HG02763 (cell line): ENCODE data around the gene HNF4A.

Experiments
- ATAC-seq: cut with Tn5 transposase; IDR thresholded peaks from one replicate; pipeline ENCODE4 v1.9.1; 2021; ENCODE audit warnings: mild to moderate bottlenecking, moderate library complexity; ENCODE audit not compliant: unreplicated experiment

The HNF4A gene

GRCh38 chr20:44405257-44405656, 49.8 kb downstream of the HNF4A start:
- ATAC-seq = no peak

- no peak for ATAC-seq
Measured at GRCh38 chr20:44405785-44406571, 50.5 kb downstream of the HNF4A start.

- no peak for ATAC-seq
Measured at GRCh38 chr20:44406572-44407137, 51.2 kb downstream of the HNF4A start.

GRCh38 chr20:44407402-44408184, 52.1 kb downstream of the HNF4A start:
- no peak for ATAC-seq

GRCh38 chr20:44409132-44409600, 53.7 kb downstream of the HNF4A start:
- no peak for ATAC-seq

- no peak for ATAC-seq
Measured at GRCh38 chr20:44410583-44411019, 55.1 kb downstream of the HNF4A start.

GRCh38 chr20:44411020-44411756, 55.7 kb downstream of the HNF4A start:
- no peak for ATAC-seq

GRCh38 chr20:44411757-44412401, 56.4 kb downstream of the HNF4A start:
- ATAC-seq = no peak

GRCh38 chr20:44412402-44413144, 57.1 kb downstream of the HNF4A start:
- no peak for ATAC-seq

GRCh38 chr20:44413575-44414345, 58.3 kb downstream of the HNF4A start:
- no peak for ATAC-seq

- ATAC-seq = no peak
Measured at GRCh38 chr20:44414346-44414714, 58.8 kb downstream of the HNF4A start.

GRCh38 chr20:44414808-44415207, 59.3 kb downstream of the HNF4A start:
- no peak for ATAC-seq

GRCh38 chr20:44415833-44416715, 60.6 kb downstream of the HNF4A start:
- ATAC-seq = no peak

GRCh38 chr20:44418069-44418905, 62.8 kb downstream of the HNF4A start:
- ATAC-seq = no peak

GRCh38 chr20:44419131-44419844, 63.8 kb downstream of the HNF4A start:
- no peak for ATAC-seq

- no peak for ATAC-seq
Measured at GRCh38 chr20:44420497-44420896, 65.0 kb downstream of the HNF4A start.

GRCh38 chr20:44422083-44422482, 66.6 kb downstream of the HNF4A start:
- ATAC-seq = no peak
